HG02840 (cell line): Measurements from ENCODE around the gene E2F2.

ENCODE experiments used
- ATAC-seq: cut with Tn5 transposase; IDR thresholded peaks from one replicate; pipeline ENCODE4 v1.9.1; 2021; ENCODE audit warnings: mild to moderate bottlenecking, moderate library complexity, moderate number of reproducible peaks; ENCODE audit not compliant: unreplicated experiment, low FRiP score

Gene E2F2

GRCh38 chr1:23489842-23490241 is 41.2 kb downstream of the E2F2 start:
- no peak for ATAC-seq

GRCh38 chr1:23485002-23485332 is 46.1 kb downstream of the E2F2 start:
- ATAC-seq = no peak

- no peak for ATAC-seq
Observed at GRCh38 chr1:23484253-23485001, 46.6 kb downstream of the E2F2 start.

GRCh38 chr1:23483321-23484252 is 47.4 kb downstream of the E2F2 start, which contains the start of gene ASAP3:
Gene ASAP3, minus strand, starts transcription at chr1:23484179. Its CDS starts 46 bp downstream, at chr1:23484133.
- no peak for ATAC-seq

- ATAC-seq = no peak
Observed at GRCh38 chr1:23481904-23482303, 49.1 kb downstream of the E2F2 start.

- no peak for ATAC-seq
Observed at GRCh38 chr1:23481026-23481597, 49.9 kb downstream of the E2F2 start.

- no peak for ATAC-seq
Observed at GRCh38 chr1:23480187-23481025, 50.6 kb downstream of the E2F2 start.

GRCh38 chr1:23479666-23479941 is 51.4 kb downstream of the E2F2 start:
- ATAC-seq = no peak

- ATAC-seq = no peak
Observed at GRCh38 chr1:23478896-23479665, 52.0 kb downstream of the E2F2 start.

GRCh38 chr1:23477359-23478144 is 53.5 kb downstream of the E2F2 start:
- ATAC-seq = no peak

- no peak for ATAC-seq
Observed at GRCh38 chr1:23475641-23476040, 55.4 kb downstream of the E2F2 start.

- ATAC-seq = no peak
Observed at GRCh38 chr1:23475134-23475628, 55.9 kb downstream of the E2F2 start.

GRCh38 chr1:23473037-23473800 is 57.8 kb downstream of the E2F2 start:
- ATAC-seq = no peak

GRCh38 chr1:23472351-23473036 is 58.5 kb downstream of the E2F2 start:
- no peak for ATAC-seq

- no peak for ATAC-seq
Observed at GRCh38 chr1:23471473-23472075, 59.5 kb downstream of the E2F2 start.

GRCh38 chr1:23470282-23471070 is 60.6 kb downstream of the E2F2 start:
- ATAC-seq = no peak
